ENCODE measurements around the gene ADAMTSL1. TPM values are rescaled to one million over a fixed set of nuclear protein-coding genes. Genes with fewer than 3 reads are reported as not detected.

The ADAMTSL1 gene
- total and polyA plus RNA-seq, 2 of the 8 experiments (the other 6 are each of a cell fraction or from before 2014, with no cell fraction given), result 0.84 to 1.1 TPM

DNA sequence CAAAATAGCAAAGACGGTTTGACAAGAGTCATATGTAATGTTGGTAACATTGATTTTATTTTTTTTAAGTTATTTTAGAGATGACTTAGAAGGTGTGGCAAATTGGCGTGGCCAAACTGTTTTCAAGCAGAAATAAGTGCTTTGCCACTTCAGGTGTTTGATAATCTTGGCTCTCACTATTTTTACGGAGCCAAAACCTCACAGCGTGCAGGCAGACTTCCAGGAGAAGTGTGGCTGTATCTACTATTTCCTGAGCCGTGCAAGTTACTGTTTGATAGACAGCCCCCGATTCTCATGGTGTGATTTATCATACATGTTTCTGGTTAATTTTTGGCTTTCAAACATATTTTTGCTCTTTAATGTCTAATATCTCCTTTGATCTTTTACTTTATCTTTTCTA lies 269.5 kb downstream of the ADAMTSL1 start:
- Histone ChIP-seq H2AFZ (ENCODE audit: low read length) (no peak overlapping the region), H4K8ac (ENCODE audit: extremely low read depth, insufficient read depth, low read length) (no peak overlapping the region), H3K27me3 (replicated peaks in 1 of 4; ENCODE audit: control insufficient read depth in 3 of 4, extremely low read depth in 1 of 4, insufficient read depth in 3 of 4, low read length in 3 of 4) (no peaks in the 10 kb centered on the region), H3K18ac (ENCODE audit: extremely low read depth, low read length) (no peak overlapping the region), H2AK5ac (ENCODE audit: low read depth, low read length) (no peak overlapping the region), H3K27ac (ENCODE audit: low read depth, low read length) (no peak overlapping the region), H3K9ac (replicated peaks in 1 of 4; ENCODE audit: extremely low read depth in 1 of 4, low read depth in 3 of 4, low read length in 3 of 4) (no peak overlapping the region), H2BK12ac (ENCODE audit: low read depth, low read length) (no peak overlapping the region), H2BK120ac (replicated peaks; ENCODE audit: low read depth, low read length) (no peak overlapping the region), H3K4me3 (ENCODE audit: extremely low read depth in 1 of 4, insufficient read depth in 2 of 4, low read depth in 3 of 4, low read length in 4 of 4) (no peak overlapping the region), H3K23me2 (ENCODE audit: low read depth, low read length) (no peaks in the 10 kb centered on the region), H4K20me1 (replicated peaks in 1 of 2; ENCODE audit: control insufficient read depth in 1 of 2, insufficient read depth in 2 of 2, low read length in 2 of 2) (no peaks in the 10 kb centered on the region), H4K91ac (replicated peaks; ENCODE audit: insufficient read length, low read length) (no peak overlapping the region), H2BK5ac (ENCODE audit: low read depth, low read length) (no peak overlapping the region), H2BK15ac (ENCODE audit: low read length) (no peak overlapping the region), H2BK20ac (ENCODE audit: low read length) (no peak overlapping the region), H3K79me1 (ENCODE audit: low read depth, low read length) (no peaks in the 10 kb centered on the region), H3K79me2 (ENCODE audit: control insufficient read depth in 1 of 2, insufficient read depth in 2 of 2, low read length in 2 of 2) (no peaks in the 10 kb centered on the region), H3K36me3 (ENCODE audit: control insufficient read depth in 2 of 4, insufficient read depth in 4 of 4, low read length in 3 of 4) (no peaks in the 10 kb centered on the region), H3K56ac (replicated peaks; ENCODE audit: insufficient read length, low read depth, low read length) (no peak overlapping the region), H4K5ac (ENCODE audit: insufficient read length, low read depth, low read length) (no peak overlapping the region), H3K9me3 (ENCODE audit: insufficient read depth in 2 of 2, low read depth in 1 of 2, low read length in 1 of 2) (no peaks in the 10 kb centered on the region), H3K14ac (ENCODE audit: insufficient read length) (no peak overlapping the region), H3K23ac (ENCODE audit: insufficient read length) (no peak overlapping the region), H3K4me2 (ENCODE audit: insufficient read depth in 1 of 2, low read depth in 2 of 2, low read length in 2 of 2) (no peak overlapping the region), H3K4me1 (replicated peaks in 1 of 4; ENCODE audit: control insufficient read depth in 3 of 4, insufficient read depth in 4 of 4, low read length in 3 of 4) (peaks cover 0 to 4% (median 0%) of the 10 kb centered on the region in 4 experiments; a peak in 1 of 7 replicates), H3K4ac (replicated peaks; ENCODE audit: insufficient read length, low read depth, low read length) (no peak overlapping the region)
- no peak for DNase-seq (ENCODE audit: low read depth in 1 of 2, low spot score in 2 of 2)
- ChIA-PET POLR2A (ENCODE audit: partially characterized antibody) (no interaction called here), CTCF (ENCODE audit: partially characterized antibody) (interaction anchor here (0.9 to 1.0 kb wide), 2 partner anchors 15 to 48 kb away, joined by 3 read pairs; no protein-coding TSS in a partner anchor)
- WGBS, 2 experiments (ENCODE audit: extremely low coverage in 1 of 2, insufficient coverage in 1 of 2, insufficient read length in 1 of 2, insufficient replicate concordance in 2 of 2, low coverage in 1 of 2, low lambda C conversion rate in 2 of 2, missing lambda C conversion rate in 1 of 2), result 80% methylated on average over 6 of the region's 6 CpGs; no CpG with 5 or more reads in 1 of the 2 experiments
- no peak for FAIRE-seq
- TF ChIP-seq CBX5 (IDR thresholded peaks at IDR 0.05; ENCODE audit: low read depth, low read length), result no peak
- TF ChIP-seq KDM1A (IDR thresholded peaks at IDR 0.05; ENCODE audit: borderline replicate concordance, low read length), result no peak
- TF ChIP-seq HDAC2 (IDR thresholded peaks at IDR 0.05; ENCODE audit: borderline replicate concordance in 1 of 2, low read depth in 2 of 2, low read length in 2 of 2), result no peak
- no peak for TF ChIP-seq EP300 (IDR thresholded peaks at IDR 0.05; ENCODE audit: borderline replicate concordance in 1 of 2, low read depth in 2 of 2, low read length in 2 of 2)
- TF ChIP-seq, protein P1, sequence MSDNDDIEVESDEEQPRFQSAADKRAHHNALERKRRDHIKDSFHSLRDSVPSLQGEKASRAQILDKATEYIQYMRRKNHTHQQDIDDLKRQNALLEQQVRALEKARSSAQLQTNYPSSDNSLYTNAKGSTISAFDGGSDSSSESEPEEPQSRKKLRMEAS (IDR thresholded peaks at IDR 0.05), result no peak
- no peak for TF ChIP-seq GABPA (IDR thresholded peaks at IDR 0.05; ENCODE audit: borderline replicate concordance, insufficient read depth, low read length)
- no peak for TF ChIP-seq CREB1 (IDR thresholded peaks at IDR 0.05)
- TF ChIP-seq KDM5A (IDR thresholded peaks at IDR 0.05; ENCODE audit: low read length), result no peak
- TF ChIP-seq SIN3A (conservative IDR thresholded peaks at IDR 0.05 in 1 of 2, IDR thresholded peaks at IDR 0.05 in 1 of 2; ENCODE audit: low read depth in 1 of 2, low read length in 2 of 2), result no peak
- TF ChIP-seq RNF2 (IDR thresholded peaks at IDR 0.05; ENCODE audit: borderline replicate concordance, low read depth, low read length, missing control alignments, poor library complexity, severe bottlenecking), result no peak
- no peak for TF ChIP-seq MAFK (IDR thresholded peaks at IDR 0.05; ENCODE audit: low read depth, low read length)
- TF ChIP-seq CBX8 (IDR thresholded peaks at IDR 0.05; ENCODE audit: borderline replicate concordance, low read depth, low read length), result no peak
- TF ChIP-seq CHD2 (IDR thresholded peaks at IDR 0.05; ENCODE audit: low read length), result no peak

All from H1 (cell line).